ENCODE results near the gene ANKRD65.
"Not testable (repeated sequence)": the region's sequence is repeated elsewhere in the genome, so short reads cannot be mapped to it uniquely, and the experiment has no call there.

The ANKRD65 gene

DNA sequence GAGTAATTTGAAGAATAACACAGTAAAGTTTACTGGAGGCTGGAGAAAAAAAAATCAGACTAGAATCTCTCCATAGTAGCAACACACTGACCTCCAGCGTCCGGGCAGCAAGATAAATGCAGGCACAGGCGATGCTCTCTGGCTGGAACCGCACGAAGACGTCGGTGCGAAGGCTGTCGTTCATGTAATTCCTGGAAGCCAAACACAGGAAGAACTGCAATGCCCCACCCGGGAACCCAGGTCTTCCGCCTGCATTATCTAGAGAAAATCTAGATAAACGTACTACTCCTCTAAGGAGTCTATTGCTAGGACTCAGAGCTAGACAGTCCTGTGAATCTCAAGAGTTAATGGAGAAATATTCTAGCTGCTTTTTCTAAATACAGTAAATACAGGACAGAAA is 30.4 kb downstream of the ANKRD65 start:
- TF ChIP-seq, protein P1, sequence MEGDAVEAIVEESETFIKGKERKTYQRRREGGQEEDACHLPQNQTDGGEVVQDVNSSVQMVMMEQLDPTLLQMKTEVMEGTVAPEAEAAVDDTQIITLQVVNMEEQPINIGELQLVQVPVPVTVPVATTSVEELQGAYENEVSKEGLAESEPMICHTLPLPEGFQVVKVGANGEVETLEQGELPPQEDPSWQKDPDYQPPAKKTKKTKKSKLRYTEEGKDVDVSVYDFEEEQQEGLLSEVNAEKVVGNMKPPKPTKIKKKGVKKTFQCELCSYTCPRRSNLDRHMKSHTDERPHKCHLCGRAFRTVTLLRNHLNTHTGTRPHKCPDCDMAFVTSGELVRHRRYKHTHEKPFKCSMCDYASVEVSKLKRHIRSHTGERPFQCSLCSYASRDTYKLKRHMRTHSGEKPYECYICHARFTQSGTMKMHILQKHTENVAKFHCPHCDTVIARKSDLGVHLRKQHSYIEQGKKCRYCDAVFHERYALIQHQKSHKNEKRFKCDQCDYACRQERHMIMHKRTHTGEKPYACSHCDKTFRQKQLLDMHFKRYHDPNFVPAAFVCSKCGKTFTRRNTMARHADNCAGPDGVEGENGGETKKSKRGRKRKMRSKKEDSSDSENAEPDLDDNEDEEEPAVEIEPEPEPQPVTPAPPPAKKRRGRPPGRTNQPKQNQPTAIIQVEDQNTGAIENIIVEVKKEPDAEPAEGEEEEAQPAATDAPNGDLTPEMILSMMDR (IDR thresholded peaks at IDR 0.05; ENCODE audit: insufficient read depth, low read depth, low read length, missing control alignments), result no peak
- no peak for DNase-seq (ENCODE audit: low read depth)
- H3K4me3 ChIP-seq (ENCODE audit: low read length), result no peak overlapping the region

DNA sequence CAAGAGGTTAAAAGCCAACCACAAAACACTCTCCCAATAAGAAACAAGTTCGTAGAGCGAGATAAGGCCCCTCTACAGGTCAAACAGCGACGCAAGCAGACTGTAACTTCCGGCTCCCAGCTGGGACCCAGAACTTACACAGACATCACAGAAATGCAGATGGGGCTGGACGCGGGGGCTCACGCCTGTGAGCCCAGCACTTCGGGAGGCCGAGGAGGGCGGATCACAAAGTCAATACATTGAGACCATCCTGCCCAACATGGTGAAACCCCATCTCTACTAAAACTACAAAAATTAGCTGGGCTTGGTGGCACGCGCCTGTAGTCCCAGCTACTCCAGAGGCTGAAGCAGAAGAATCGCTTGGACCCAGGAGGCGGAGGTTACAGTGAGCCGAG is 33.0 kb downstream of the ANKRD65 start:
- TF ChIP-seq, protein P1 (IDR thresholded peaks at IDR 0.05; ENCODE audit: insufficient read depth, low read depth, low read length, missing control alignments), result no peak
- H3K4me3 ChIP-seq (ENCODE audit: low read length), result no peak overlapping the region
- DNase-seq (ENCODE audit: low read depth), result no peak

GRCh38 chr1:1387098-1388077 is 33.7 kb downstream of the ANKRD65 start:
- H3K4me3 ChIP-seq (ENCODE audit: low read length), result no peak overlapping the region

DNA sequence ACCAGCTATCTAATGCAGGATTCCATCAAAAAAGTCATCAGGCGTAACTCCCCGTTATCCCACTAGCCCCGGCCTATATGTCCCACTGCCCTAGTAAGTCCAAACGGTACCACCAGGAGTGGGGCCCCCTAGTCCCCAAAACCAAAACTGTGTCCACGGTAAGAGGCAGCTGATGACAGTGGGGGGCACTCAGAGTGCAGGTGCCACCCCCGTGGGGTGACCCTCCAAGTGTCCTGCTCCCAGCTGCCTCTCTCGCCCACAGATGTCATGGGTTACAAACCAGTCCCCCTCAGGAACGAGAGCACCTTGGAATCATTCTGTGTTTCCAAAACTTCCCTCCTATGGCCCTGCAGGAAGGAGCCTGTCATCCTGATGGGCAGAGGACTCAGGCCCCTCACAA is 35.1 kb downstream of the ANKRD65 start:
- TF ChIP-seq, protein P1 (IDR thresholded peaks at IDR 0.05; ENCODE audit: insufficient read depth, low read depth, low read length, missing control alignments), result no peak
- no peak for DNase-seq (ENCODE audit: low read depth)
- H3K4me3 ChIP-seq (ENCODE audit: low read length), result no peak overlapping the region

More at GRCh38 chr1:1387098-1388077, 33.7 kb downstream of the ANKRD65 start:
- TF ChIP-seq, protein P1 (IDR thresholded peaks at IDR 0.05; ENCODE audit: insufficient read depth, low read depth, low read length, missing control alignments), result no peak
- DNase-seq (ENCODE audit: low read depth), result no peak

GRCh38 chr1:1385339-1385738 is 35.7 kb downstream of the ANKRD65 start:
- not testable (repeated sequence) for H3K4me3 ChIP-seq (ENCODE audit: low read length); DNase-seq (ENCODE audit: low read depth)

GRCh38 chr1:1381294-1381693 is 39.8 kb downstream of the ANKRD65 start:
- H3K4me3 ChIP-seq (ENCODE audit: low read length), result no peak overlapping the region
- DNase-seq (ENCODE audit: low read depth), result no peak
- TF ChIP-seq, protein P1 (IDR thresholded peaks at IDR 0.05; ENCODE audit: insufficient read depth, low read depth, low read length, missing control alignments), result no peak

DNA sequence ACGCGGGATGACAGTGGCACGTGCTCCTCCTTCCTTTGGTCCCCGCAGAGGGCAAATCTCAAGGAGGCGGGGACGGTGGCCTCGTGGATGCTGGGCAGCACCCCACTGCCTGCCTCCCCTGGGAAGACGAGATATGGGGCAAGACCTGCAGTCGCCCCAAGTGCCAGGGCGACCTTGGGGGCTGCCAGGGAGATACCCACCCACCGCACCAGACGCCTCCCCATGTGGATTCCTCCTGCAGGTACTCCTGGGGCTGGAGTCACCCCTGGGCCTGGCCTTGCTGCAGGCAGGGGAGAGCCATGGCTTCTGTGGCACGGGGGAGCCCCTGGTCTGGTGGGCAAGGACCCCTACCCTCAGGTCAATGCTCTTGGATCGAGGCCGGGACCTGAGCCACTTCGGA is 40.2 kb downstream of the ANKRD65 start:
- no peak overlapping the region for H3K4me3 ChIP-seq (ENCODE audit: low read length)
- TF ChIP-seq, protein P1 (IDR thresholded peaks at IDR 0.05; ENCODE audit: insufficient read depth, low read depth, low read length, missing control alignments), result no peak
- no peak for DNase-seq (ENCODE audit: low read depth)
